ENCODE measurements around the gene PDE4C. TPM values are rescaled to one million over a fixed set of nuclear protein-coding genes. Genes with fewer than 3 reads are reported as not detected.

The PDE4C gene
- total RNA-seq, 2 donors from 2014 or later = 0.10 TPM; not detected in 1

DNA sequence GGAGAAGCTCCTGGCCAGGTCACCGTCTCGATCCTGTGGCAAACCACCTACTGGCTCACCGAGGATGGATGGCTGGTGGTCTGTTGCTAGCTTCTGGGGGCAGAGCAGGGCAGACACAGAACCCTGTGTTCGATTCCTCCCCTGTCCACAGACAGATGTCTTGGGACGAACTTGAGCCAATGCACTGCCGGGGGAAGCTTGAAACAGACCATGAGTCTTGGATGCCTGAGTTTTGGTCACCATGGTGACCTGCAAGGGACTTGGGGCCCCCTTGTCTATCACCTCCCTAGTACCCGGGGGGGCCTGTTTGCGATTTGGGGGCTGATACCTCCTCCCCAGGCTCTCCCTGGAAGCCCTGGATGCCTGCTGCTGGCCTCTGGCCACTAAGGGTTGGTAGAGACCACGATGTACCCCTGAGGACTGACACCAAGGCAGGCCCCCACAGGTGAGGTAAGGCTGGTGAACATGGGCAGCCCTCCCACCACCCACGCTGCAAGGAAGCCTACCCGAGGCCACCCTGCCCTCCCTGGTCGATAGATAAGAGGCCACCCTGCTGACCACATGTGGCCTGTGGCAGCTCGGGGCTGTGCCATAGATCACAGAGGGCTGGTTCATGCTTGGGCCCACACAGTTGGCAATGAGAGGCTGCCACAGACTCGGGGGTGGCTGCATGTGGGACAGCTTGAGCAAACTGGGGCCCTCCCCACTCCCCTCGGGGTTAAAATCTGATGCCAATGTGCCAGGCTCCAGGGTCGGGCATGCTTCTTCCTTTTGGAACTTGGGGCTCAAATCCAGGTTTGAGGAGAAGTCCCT, 37.3 kb upstream of the PDE4C start:
- no peaks in the 10 kb centered on the region for H3K9me3 Mint-ChIP-seq
- H3K27ac Mint-ChIP-seq = no peak overlapping the region
- H3K4me3 Mint-ChIP-seq = no peak overlapping the region
- no peaks in the 10 kb centered on the region for H3K27me3 Mint-ChIP-seq (ENCODE audit: low read depth)
- ATAC-seq (replicated peaks in 1 of 2) (no peak), DNase-seq (no peak)
- H3K4me1 Mint-ChIP-seq (ENCODE audit: low read depth) = no peaks in the 10 kb centered on the region
- no peaks in the 10 kb centered on the region for H3K36me3 Mint-ChIP-seq (ENCODE audit: insufficient read depth in 2 of 2)

DNA sequence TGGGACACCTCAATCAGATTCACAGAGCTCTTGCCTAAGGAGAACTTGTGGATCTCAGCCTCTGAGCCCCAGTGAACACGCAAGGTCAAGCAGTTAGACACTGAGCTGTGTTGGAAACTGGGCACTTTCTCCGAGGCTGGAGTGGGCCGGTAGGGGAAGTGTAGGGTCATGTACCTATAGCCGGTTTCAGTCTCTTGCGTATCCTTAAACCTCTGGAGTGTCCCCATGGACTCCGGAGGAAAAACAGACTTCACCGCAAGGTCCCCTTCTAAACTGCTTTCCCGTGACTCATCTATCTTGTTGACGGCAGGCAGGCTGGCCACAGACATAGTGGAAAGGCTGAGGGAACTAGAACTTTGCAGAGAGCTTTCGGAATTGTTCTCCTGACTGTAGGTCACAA, 36.7 kb upstream of the PDE4C start:
- no peak overlapping the region for H3K4me3 Mint-ChIP-seq

DNA sequence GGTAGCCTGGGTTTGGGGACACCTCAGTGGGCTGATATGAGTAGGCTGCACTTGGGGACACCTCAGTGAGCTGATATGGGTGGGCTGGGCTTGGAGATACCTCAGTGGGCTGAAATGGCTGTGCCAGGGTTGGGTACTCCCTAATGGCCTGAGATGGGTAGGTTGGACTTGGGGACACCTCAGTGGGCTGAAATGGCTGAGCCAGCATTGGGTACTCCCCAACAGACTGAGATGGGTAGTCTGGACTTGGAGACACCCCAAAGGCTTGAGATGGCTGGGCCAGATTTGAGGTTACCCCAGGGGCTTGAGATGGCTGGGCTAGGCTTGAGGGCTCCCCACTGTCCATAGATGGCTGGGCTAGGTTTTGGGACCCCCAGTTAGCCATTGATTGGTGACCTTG, 35.9 kb upstream of the PDE4C start:
- Mint-ChIP-seq H3K27ac (no peak overlapping the region), H3K36me3 (ENCODE audit: insufficient read depth in 2 of 2) (no peaks in the 10 kb centered on the region), H3K4me1 (ENCODE audit: low read depth) (no peaks in the 10 kb centered on the region), H3K27me3 (ENCODE audit: low read depth) (no peaks in the 10 kb centered on the region), H3K9me3 (no peaks in the 10 kb centered on the region), H3K4me3 (no peak overlapping the region)
- DNase-seq = no peak
- ATAC-seq (replicated peaks in 1 of 2) = no peak

More for the DNA sequence above, 36.7 kb upstream of the PDE4C start:
- H3K27me3 Mint-ChIP-seq (ENCODE audit: low read depth) = no peaks in the 10 kb centered on the region
- no peaks in the 10 kb centered on the region for H3K36me3 Mint-ChIP-seq (ENCODE audit: insufficient read depth in 2 of 2)
- no peak overlapping the region for H3K27ac Mint-ChIP-seq
- ATAC-seq (replicated peaks in 1 of 2) (no peak), DNase-seq (no peak)
- H3K9me3 Mint-ChIP-seq = no peaks in the 10 kb centered on the region
- no peaks in the 10 kb centered on the region for H3K4me1 Mint-ChIP-seq (ENCODE audit: low read depth)

DNA sequence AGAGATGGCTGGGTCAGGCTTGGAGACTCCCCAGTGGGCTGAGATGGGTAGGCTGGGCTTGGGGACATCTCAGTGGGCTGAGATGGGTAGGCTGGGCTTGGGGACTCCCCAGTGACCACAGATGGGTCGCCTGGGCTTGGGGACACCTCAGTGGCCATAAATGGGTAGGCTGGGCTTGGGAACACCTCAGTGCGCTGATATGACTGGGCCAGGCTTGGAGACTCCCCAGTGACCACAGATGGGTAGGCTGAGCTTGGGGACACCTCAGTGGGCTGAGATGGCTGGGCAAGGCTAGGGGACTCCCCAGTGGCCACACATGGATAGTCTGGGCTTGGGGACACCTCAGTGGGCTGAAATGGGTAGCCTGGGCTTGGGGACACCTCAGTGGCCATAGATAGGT, 35.2 kb upstream of the PDE4C start:
- peak in 1 of 2 donors; percentile 19 for ATAC-seq (replicated peaks in 1 of 2)
- H3K27ac Mint-ChIP-seq = no peak overlapping the region
- no peaks in the 10 kb centered on the region for H3K9me3 Mint-ChIP-seq
- no peak for DNase-seq
- no peaks in the 10 kb centered on the region for H3K27me3 Mint-ChIP-seq (ENCODE audit: low read depth)
- H3K36me3 Mint-ChIP-seq (ENCODE audit: insufficient read depth in 2 of 2) = no peaks in the 10 kb centered on the region
- H3K4me1 Mint-ChIP-seq (ENCODE audit: low read depth) = no peaks in the 10 kb centered on the region
- no peak overlapping the region for H3K4me3 Mint-ChIP-seq

DNA sequence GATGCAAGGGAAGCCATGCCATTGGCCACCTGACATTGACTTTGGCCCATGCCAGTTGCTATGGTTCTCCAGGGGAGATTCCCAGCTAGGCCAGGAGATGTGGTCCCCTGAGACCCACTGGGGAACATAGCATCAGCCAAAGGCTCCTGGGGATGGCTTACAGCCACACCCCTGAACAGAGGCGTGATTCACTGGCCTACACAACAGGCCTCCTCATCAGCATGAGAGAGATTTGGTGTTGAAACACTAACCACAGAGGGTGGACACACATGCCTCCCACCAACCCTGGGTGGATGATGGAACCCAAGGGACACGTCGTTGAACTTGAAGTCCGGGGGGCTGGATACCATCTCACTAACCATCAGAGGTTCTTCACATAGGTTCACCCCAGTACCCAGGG, 33.7 kb upstream of the PDE4C start:
- Mint-ChIP-seq H3K4me1 (ENCODE audit: low read depth) (no peaks in the 10 kb centered on the region), H3K4me3 (no peak overlapping the region), H3K27me3 (ENCODE audit: low read depth) (peaks cover 6% of the 10 kb centered on the region), H3K36me3 (ENCODE audit: insufficient read depth in 2 of 2) (no peaks in the 10 kb centered on the region), H3K27ac (no peak overlapping the region), H3K9me3 (no peaks in the 10 kb centered on the region)
- ATAC-seq (replicated peaks in 1 of 2) = no peak
- no peak for DNase-seq

DNA sequence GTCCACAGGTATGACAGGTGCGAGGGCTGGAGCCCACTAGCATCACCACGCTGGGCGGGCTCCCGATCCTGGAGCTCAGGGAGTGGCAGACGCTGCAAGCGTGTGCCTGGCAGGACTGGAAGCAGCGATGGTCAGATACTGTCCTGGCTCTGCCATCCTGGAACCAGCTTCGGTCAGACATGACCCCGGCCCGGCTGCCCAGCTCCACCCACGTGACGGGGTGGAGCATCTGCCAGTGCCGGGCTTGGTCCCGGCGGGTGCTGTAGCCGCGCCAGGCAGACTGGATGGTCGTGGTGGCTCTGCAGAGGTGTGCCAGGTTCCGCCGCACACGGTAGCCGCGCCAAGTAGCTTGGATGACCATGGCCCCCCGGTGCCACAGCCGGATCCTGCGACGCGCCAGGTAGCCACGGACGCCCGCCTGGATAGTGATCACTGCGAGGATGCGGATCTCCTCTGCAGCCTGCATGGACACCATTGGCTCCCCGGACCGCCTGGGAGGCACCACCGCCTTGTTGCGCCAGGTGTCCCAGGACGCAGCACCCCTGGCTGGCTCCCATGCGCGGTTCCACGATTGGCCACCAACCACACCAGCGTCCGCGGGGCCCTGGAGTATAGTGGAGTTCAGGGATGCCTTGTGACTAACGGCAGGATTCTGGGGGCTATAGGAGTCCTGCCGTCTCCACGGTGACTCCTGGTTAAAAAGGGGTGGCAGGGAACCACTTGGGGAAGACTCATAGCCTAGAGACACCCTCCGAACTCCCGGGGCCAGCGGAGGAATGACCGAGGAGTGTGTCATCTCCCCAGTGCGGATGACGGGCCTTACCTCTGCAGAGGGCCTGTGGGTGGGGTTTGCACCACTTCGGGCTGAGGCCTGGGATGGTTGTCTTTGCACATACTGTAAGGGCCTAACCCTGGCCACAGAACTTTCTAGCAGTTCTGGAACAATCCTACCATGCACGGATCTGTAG, 31.5 kb upstream of the PDE4C start:
- ATAC-seq (replicated peaks in 1 of 2) = no peak
- Mint-ChIP-seq H3K36me3 (ENCODE audit: insufficient read depth in 2 of 2) (no peaks in the 10 kb centered on the region), H3K27me3 (ENCODE audit: low read depth) (peaks cover 24% of the 10 kb centered on the region)

DNA sequence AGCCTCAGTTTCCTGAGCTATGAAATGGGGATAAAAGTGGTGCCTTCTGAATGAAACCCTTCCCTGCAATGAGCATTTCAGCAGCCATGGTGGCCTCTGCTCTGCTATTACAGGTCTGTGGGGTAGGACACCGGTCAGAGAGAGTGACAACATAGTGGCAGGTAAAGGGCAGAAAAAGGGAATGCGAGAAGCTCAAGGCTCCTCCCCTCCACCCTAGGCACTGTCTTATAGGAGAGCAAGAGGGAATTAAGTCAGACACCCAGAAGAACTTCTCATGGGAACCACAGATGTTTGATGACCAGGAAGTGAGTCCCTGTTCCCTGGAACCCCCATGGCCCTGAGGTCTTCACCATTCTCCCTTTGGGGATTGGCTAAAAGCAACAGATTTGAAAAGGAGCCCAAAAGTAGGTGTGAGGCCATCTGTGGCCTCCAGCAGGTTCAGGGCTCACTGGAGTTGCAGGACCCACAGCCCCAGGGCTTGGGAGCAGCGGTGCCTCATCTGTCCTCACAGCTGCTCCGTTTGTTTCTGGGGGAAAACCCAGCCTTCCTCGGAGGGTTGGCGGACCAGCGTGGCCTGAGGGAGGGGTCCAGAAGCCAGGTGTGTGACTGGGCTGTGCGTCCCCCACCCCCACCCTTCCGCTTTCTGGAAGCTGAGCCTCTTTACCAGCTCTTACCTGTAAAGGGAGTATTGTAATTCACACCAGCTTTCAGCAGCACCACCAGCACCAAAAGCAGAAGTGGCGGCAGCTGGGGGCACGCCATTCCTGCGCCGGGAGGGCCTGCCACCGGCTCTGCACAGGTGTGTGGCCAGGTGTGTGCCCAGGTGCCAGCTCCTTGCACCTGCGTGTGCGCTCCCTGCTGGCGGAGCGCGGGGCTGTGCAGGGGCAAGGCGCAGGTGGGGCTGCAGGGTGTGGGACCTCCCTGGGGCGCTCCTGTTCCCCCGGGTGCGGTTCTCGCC, 28.6 kb upstream of the PDE4C start:
- DNase-seq (no peak), ATAC-seq (replicated peaks in 1 of 2) (no peak)
- no peaks in the 10 kb centered on the region for H3K9me3 Mint-ChIP-seq
- peaks cover 32% of the 10 kb centered on the region for H3K27me3 Mint-ChIP-seq (ENCODE audit: low read depth)
- H3K4me3 Mint-ChIP-seq = no peak overlapping the region
- H3K36me3 Mint-ChIP-seq (ENCODE audit: insufficient read depth in 2 of 2) = no peaks in the 10 kb centered on the region
- H3K27ac Mint-ChIP-seq = no peak overlapping the region
- H3K4me1 Mint-ChIP-seq (ENCODE audit: low read depth) = peaks cover 8% of the 10 kb centered on the region

More for the DNA sequence above, 31.5 kb upstream of the PDE4C start:
- Mint-ChIP-seq H3K4me1 (ENCODE audit: low read depth) (no peaks in the 10 kb centered on the region), H3K27ac (no peak overlapping the region), H3K4me3 (no peak overlapping the region), H3K9me3 (no peaks in the 10 kb centered on the region)
- DNase-seq = no peak

DNA sequence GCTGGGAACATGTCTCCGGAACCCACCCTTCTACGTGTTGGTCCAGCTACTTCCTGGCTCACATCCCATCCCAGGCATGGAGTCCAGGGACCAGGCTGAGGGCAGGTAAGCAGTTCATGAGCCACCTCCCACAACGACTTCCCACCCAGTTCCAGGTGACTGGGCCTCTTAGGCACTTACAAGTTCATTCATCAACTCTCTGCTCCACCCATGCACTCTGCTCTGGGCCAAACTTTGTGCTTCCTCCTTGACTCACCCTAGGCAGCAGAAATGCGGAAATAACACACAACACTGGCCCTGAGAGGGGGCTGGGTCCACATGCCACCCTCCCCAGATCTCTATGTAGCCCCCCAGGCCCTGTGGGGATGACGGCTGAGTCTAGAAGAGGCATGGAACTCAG, 27.5 kb upstream of the PDE4C start:
- ATAC-seq (replicated peaks in 1 of 2) = no peak
- Mint-ChIP-seq H3K27me3 (ENCODE audit: low read depth) (peaks cover 32% of the 10 kb centered on the region), H3K9me3 (no peaks in the 10 kb centered on the region), H3K4me3 (no peak overlapping the region), H3K36me3 (ENCODE audit: insufficient read depth in 2 of 2) (no peaks in the 10 kb centered on the region), H3K27ac (no peak overlapping the region), H3K4me1 (ENCODE audit: low read depth) (peaks cover 8% of the 10 kb centered on the region)
- DNase-seq = no peak

DNA sequence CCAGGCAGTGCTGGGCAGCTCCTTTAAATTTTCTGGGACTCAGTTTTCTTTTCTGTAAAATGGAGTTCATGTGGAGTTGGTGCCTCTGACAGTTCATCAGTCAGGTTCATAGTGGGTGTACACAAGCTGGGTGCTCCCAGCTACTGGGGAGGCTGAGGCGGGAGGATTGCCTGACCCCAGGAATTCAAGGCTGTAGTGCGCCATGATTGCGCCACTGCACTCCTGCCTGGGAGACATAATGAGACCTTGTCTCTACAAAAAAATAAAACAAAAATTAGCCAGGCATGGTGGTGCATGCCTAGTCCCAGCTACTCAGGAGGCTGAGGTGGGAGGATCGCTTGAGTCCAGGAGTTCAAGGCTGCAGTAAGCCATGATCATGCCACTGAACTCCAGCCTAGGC, 26.9 kb upstream of the PDE4C start:
- DNase-seq (no peak), ATAC-seq (replicated peaks in 1 of 2) (no peak)
- H3K27me3 Mint-ChIP-seq (ENCODE audit: low read depth) = peaks cover 32% of the 10 kb centered on the region
- no peak overlapping the region for H3K27ac Mint-ChIP-seq
- no peaks in the 10 kb centered on the region for H3K9me3 Mint-ChIP-seq
- H3K4me1 Mint-ChIP-seq (ENCODE audit: low read depth) = peaks cover 8% of the 10 kb centered on the region
- no peak overlapping the region for H3K4me3 Mint-ChIP-seq
- H3K36me3 Mint-ChIP-seq (ENCODE audit: insufficient read depth in 2 of 2) = no peaks in the 10 kb centered on the region

DNA sequence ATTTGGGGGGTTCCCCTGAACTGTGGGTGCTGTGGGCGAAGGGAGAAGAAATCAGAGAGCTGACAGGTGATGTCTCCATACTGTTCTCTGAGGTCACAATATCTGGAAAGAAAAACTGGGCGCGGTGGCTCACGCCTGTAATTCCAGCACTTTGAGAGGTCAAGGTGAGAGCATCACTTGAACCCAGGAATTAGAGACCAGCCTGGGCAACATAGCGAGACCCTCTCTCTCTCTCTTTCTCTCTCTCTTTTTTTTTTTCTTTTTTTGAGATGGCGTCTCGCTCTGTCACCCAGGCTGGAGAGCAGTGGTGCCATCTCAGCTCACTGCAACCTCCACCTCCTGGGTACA, 26.1 kb upstream of the PDE4C start:
- Mint-ChIP-seq H3K27me3 (ENCODE audit: low read depth) (peaks cover 32% of the 10 kb centered on the region), H3K4me1 (ENCODE audit: low read depth) (peaks cover 8% of the 10 kb centered on the region), H3K36me3 (ENCODE audit: insufficient read depth in 2 of 2) (no peaks in the 10 kb centered on the region), H3K4me3 (no peak overlapping the region), H3K9me3 (no peaks in the 10 kb centered on the region), H3K27ac (no peak overlapping the region)
- no peak for DNase-seq
- no peak for ATAC-seq (replicated peaks in 1 of 2)

DNA sequence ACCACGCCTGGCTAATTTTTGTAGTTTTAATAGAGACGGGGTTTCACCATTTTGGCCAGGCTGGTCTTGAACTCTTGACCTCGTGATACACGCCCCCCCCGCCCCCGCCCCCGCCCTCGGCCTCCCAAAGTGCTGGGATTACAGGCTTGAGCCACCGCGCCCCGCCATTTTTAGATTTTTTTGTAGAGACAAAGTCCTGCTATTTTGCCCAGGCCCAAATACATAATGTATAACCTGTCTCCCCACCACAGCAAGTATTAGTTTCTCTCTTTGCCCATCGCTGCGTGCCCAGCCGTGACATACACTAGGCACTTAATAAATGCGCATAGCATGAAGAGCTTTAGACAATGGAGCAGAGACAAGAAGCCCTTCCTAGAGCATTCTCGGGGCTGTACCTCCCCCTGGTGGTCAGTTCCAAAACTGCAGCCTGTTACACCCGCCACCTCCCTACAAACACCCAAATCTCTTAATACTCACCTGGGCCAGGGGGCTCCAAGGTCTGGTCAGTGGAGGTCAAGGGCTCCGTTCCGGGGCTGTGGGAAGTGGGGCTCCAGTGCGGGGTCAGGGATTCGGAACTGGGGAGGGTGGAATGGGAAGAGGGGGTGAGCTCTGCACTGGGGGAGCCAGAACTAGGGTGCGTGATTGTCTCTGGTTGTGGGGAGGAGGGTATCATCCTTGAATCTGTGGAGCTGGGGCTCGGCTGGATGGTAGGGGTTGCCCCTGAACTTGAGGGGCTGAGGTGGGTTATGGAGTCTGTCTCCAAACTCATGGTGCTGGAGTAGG, 25.5 kb upstream of the PDE4C start:
- peaks cover 8% of the 10 kb centered on the region for H3K4me1 Mint-ChIP-seq (ENCODE audit: low read depth)
- no peak overlapping the region for H3K27ac Mint-ChIP-seq
- peaks cover 32% of the 10 kb centered on the region for H3K27me3 Mint-ChIP-seq (ENCODE audit: low read depth)
- no peak overlapping the region for H3K4me3 Mint-ChIP-seq
- H3K36me3 Mint-ChIP-seq (ENCODE audit: insufficient read depth in 2 of 2) = no peaks in the 10 kb centered on the region
- ATAC-seq (replicated peaks in 1 of 2) (peak; percentile 83 to 85), DNase-seq (peak; percentile 80 to 85)
- no peaks in the 10 kb centered on the region for H3K9me3 Mint-ChIP-seq

DNA sequence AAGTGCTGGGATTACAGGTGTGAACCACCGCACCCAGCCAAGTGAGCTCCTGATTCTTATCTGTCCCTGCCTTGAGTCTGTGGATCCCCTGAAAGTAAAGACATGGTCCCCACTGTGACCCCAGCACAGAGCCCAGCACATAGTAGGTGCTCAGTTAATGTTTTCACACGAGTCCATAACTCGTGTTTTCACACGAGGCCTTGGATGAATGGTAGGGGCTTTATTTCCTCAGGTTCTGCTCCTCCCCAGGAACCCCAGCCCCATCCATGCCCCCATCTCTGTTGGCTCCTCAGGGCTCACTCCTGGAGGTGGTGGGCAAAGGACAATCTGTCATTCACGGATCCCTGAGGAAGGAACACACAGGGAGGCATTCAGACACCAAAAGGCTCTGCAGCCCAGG, 23.6 kb upstream of the PDE4C start:
- no peak overlapping the region for H3K27ac Mint-ChIP-seq
- H3K36me3 Mint-ChIP-seq (ENCODE audit: insufficient read depth in 2 of 2) = no peaks in the 10 kb centered on the region
- H3K9me3 Mint-ChIP-seq = no peaks in the 10 kb centered on the region
- no peak for DNase-seq
- peaks cover 26% of the 10 kb centered on the region for H3K27me3 Mint-ChIP-seq (ENCODE audit: low read depth)
- H3K4me1 Mint-ChIP-seq (ENCODE audit: low read depth) = peaks cover 8% of the 10 kb centered on the region
- H3K4me3 Mint-ChIP-seq = no peak overlapping the region
- ATAC-seq (replicated peaks in 1 of 2) = no peak

Measured in activated T-cell treated with anti-CD3 and anti-CD28 coated beads, Interleukin-2, amount 50 U/mL, for 72 hours (primary cell).